Right lobe of liver (tissue), 4 donors: Measurements from ENCODE around the gene HMOX2.

Source experiments
- CTCF ChIP-seq, 4 donors: fragments of 200-600 bp in 3 of 4; fragments of 450-650 bp in 1 of 4; IDR thresholded peaks; one replicate each; pipeline versions ENCODE4 v1.5.1 to v1.8.0; 2016 to 2022; ENCODE audit warnings: antibody characterized with exemption in 4 of 4, mild to moderate bottlenecking in 2 of 4
- POLR2A ChIP-seq: fragments of 450-650 bp; IDR thresholded peaks from one replicate; pipeline ENCODE4 v1.6.1; 2017; ENCODE audit warnings: antibody characterized with exemption, mild to moderate bottlenecking
- donor health status: DM: no; HTN: no; CAD: no.
- donor health status: DM: no; HTN: no; CAD: no.
- donor health status: DM: no; HTN: yes; CAD: no.

DNA sequence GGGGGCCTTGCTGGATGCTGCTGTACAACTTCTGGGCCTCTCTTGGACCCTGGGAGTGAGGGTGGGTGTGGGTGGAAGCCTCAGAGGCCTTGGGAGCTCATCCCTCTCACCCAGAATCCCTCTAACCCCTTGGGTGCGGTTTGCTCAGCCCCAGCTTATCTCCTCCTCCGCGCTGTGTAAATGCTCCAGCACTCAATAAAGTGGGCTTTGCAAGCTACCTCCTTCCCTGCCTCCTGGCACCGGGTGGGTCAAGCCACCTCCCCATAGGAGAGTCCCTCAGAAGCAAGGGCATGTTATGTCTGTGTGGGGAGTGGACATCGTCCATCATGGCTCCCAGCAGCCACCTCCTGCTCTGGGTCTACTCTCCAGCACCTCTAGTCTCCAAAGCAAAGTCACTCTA is 33.9 kb downstream of the HMOX2 start:
- TF ChIP-seq CTCF (IDR thresholded peaks at IDR 0.05) (no peak), POLR2A (no peak)
